ENCODE measurements around the gene SERPINB1. TPM values are rescaled to one million over a fixed set of nuclear protein-coding genes. Genes with fewer than 3 reads are reported as not detected.

Gene SERPINB1
- total and polyA plus RNA-seq, 10 of the 15 experiments (the other 5 are each of a cell fraction or from before 2014, with no cell fraction given) = 0.45 to 2.4 (median 0.83) TPM

DNA sequence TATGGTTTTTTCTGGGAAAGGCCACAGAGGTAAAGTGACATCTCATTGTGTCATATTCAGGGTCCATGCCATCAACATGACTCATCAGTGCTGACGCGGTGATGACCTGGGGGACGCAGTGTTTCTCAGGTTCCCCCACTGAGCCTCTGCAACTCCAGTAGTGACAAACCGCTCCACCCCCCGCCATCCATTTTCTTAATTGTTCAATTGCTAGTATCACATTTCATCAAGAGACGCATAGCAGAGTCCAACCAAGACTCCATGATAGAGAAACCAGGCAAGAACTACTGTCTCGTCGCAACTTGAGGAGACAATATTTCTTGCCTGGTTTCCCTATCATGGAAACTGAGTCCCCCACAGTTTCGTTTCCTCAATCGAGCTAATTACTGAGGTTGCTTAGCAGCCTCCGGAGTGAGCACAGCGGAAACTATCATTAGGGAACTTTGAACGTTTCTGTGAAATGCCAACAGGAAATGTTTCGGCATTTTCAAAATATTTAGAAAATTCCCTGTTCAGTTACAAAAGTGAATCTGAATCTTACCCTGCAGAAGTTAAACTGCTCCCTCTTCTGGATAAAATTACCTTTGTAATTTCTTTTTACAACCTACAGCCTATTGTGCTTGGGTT lies 12.2 kb upstream of the SERPINB1 start (continued):
- TF ChIP-seq MEF2A (IDR thresholded peaks at IDR 0.05; ENCODE audit: insufficient read depth, low read depth, low read length) (0 out of 2 replicates have a peak, but pooled peaks have one; percentile 4), ZNF687 (IDR thresholded peaks at IDR 0.05) (peak; percentile 82), BCL11A (IDR thresholded peaks at IDR 0.05; ENCODE audit: low read depth, low read length) (peak; percentile 78; the same call in 1 of the 2 replicates), BMI1 (IDR thresholded peaks at IDR 0.05; ENCODE audit: borderline replicate concordance) (peak; percentile 72; the same call in 1 of the 2 replicates), TBL1XR1 (IDR thresholded peaks at IDR 0.05; ENCODE audit: low read depth, low read length) (peak; percentile 40; the same call in 1 of the 2 replicates), CREM (IDR thresholded peaks at IDR 0.05; ENCODE audit: low read depth) (peak; percentile 96), MYB (IDR thresholded peaks at IDR 0.05; ENCODE audit: borderline replicate concordance, low read depth, low read length) (no peak), PAX8 (IDR thresholded peaks at IDR 0.05) (no peak), NBN (IDR thresholded peaks at IDR 0.05) (peak; percentile 82), JUND (IDR thresholded peaks at IDR 0.05; ENCODE audit: low read depth, low read length) (peak; percentile 54; the same call in 1 of the 2 replicates), RCOR1 (conservative IDR thresholded peaks at IDR 0.05; ENCODE audit: low read depth, low read length) (0 out of 2 replicates have a peak, but pooled peaks have one; percentile 60), BACH1 (IDR thresholded peaks at IDR 0.05; ENCODE audit: borderline replicate concordance) (0 out of 2 replicates have a peak, but pooled peaks have one; percentile 48), RELB (IDR thresholded peaks at IDR 0.05; ENCODE audit: low read depth) (peak; percentile 93), ETV6 (conservative IDR thresholded peaks at IDR 0.05 in 1 of 2, IDR thresholded peaks at IDR 0.05 in 1 of 2; ENCODE audit: borderline replicate concordance in 1 of 2, low read depth in 1 of 2) (peak in 1 of 2 experiments; percentile 74; a peak in 2 of 4 replicates), EZH2 (IDR thresholded peaks at IDR 0.05; ENCODE audit: borderline replicate concordance, control insufficient read depth, low read depth, low read length) (0 out of 2 replicates have a peak, but pooled peaks have one; percentile 18)
- TF ChIP-seq, protein P1, sequence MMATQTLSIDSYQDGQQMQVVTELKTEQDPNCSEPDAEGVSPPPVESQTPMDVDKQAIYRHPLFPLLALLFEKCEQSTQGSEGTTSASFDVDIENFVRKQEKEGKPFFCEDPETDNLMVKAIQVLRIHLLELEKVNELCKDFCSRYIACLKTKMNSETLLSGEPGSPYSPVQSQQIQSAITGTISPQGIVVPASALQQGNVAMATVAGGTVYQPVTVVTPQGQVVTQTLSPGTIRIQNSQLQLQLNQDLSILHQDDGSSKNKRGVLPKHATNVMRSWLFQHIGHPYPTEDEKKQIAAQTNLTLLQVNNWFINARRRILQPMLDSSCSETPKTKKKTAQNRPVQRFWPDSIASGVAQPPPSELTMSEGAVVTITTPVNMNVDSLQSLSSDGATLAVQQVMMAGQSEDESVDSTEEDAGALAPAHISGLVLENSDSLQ (IDR thresholded peaks at IDR 0.05) = peak; percentile 29
- TF ChIP-seq, protein P2, sequence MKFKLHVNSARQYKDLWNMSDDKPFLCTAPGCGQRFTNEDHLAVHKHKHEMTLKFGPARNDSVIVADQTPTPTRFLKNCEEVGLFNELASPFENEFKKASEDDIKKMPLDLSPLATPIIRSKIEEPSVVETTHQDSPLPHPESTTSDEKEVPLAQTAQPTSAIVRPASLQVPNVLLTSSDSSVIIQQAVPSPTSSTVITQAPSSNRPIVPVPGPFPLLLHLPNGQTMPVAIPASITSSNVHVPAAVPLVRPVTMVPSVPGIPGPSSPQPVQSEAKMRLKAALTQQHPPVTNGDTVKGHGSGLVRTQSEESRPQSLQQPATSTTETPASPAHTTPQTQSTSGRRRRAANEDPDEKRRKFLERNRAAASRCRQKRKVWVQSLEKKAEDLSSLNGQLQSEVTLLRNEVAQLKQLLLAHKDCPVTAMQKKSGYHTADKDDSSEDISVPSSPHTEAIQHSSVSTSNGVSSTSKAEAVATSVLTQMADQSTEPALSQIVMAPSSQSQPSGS (IDR thresholded peaks at IDR 0.05; ENCODE audit: low read length) = peak; percentile 47; the same call in 1 of the 2 replicates
- TF ChIP-seq, protein P3, sequence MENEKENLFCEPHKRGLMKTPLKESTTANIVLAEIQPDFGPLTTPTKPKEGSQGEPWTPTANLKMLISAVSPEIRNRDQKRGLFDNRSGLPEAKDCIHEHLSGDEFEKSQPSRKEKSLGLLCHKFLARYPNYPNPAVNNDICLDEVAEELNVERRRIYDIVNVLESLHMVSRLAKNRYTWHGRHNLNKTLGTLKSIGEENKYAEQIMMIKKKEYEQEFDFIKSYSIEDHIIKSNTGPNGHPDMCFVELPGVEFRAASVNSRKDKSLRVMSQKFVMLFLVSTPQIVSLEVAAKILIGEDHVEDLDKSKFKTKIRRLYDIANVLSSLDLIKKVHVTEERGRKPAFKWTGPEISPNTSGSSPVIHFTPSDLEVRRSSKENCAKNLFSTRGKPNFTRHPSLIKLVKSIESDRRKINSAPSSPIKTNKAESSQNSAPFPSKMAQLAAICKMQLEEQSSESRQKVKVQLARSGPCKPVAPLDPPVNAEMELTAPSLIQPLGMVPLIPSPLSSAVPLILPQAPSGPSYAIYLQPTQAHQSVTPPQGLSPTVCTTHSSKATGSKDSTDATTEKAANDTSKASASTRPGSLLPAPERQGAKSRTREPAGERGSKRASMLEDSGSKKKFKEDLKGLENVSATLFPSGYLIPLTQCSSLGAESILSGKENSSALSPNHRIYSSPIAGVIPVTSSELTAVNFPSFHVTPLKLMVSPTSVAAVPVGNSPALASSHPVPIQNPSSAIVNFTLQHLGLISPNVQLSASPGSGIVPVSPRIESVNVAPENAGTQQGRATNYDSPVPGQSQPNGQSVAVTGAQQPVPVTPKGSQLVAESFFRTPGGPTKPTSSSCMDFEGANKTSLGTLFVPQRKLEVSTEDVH (IDR thresholded peaks at IDR 0.05; ENCODE audit: low read depth, partially characterized antibody) = peak; percentile 23
